ENCODE results near the gene RPL11. TPM values are rescaled to one million over a fixed set of nuclear protein-coding genes. Genes with fewer than 3 reads are reported as not detected.
"Not testable (repeated sequence)": the region's sequence is repeated elsewhere in the genome, so short reads cannot be mapped to it uniquely, and the experiment has no call there.

RPL11 gene
- 1,704 TPM for polyA plus RNA-seq (2013, experiment 1 of 2)
- 1,642 TPM for polyA plus RNA-seq (2013, experiment 2 of 2)

GRCh38 chr1:23691499-23692307 lies at the start of gene RPL11:
Gene RPL11, plus strand, starts transcription at chr1:23691806. Its CDS starts 18 bp downstream, at chr1:23691824.
- peaks cover 4% of the 10 kb centered on the region for H3K9me3 ChIP-seq (ENCODE audit: control insufficient read depth, low read length)
- peak within 1 kb of the TSS; percentile 94 for H3K27ac ChIP-seq (ENCODE audit: low read depth, low read length, severe bottlenecking)
- peaks cover 46% of the 10 kb centered on the region for H3K36me3 ChIP-seq (ENCODE audit: control insufficient read depth, insufficient read depth, low read length)
- WGBS, 2 experiments (ENCODE audit: insufficient coverage in 2 of 2), result 2% methylated on average over 42 to 43 of the region's 45 CpGs
- peaks cover 18% of the 10 kb centered on the region for H3K4me1 ChIP-seq (ENCODE audit: control insufficient read depth, insufficient read depth, low read length, poor library complexity, severe bottlenecking)
- peak within 1 kb of the TSS; percentile 98 for H3K4me3 ChIP-seq (ENCODE audit: extremely low read depth, insufficient read depth, low read length, poor library complexity, severe bottlenecking)

GRCh38 chr1:23643736-23644554 lies 47.7 kb upstream of the RPL11 start:
- no peak overlapping the region for H3K4me3 ChIP-seq (ENCODE audit: extremely low read depth, insufficient read depth, low read length, poor library complexity, severe bottlenecking)
- H3K27ac ChIP-seq (ENCODE audit: low read depth, low read length, severe bottlenecking), result no peak overlapping the region
- no peaks in the 10 kb centered on the region for H3K36me3 ChIP-seq (ENCODE audit: control insufficient read depth, insufficient read depth, low read length)
- no peaks in the 10 kb centered on the region for H3K9me3 ChIP-seq (ENCODE audit: control insufficient read depth, low read length)
- H3K4me1 ChIP-seq (ENCODE audit: control insufficient read depth, insufficient read depth, low read length, poor library complexity, severe bottlenecking), result no peaks in the 10 kb centered on the region
- WGBS, 2 experiments (ENCODE audit: insufficient coverage in 2 of 2), result 60 to 62% methylated on average over 5 to 6 of the region's 7 CpGs

GRCh38 chr1:23644555-23644866 lies 47.1 kb upstream of the RPL11 start:
- 88 to 94% methylated on average over 4 to 5 of the region's 5 CpGs for WGBS, 2 experiments (ENCODE audit: insufficient coverage in 2 of 2)
- H3K9me3 ChIP-seq (ENCODE audit: control insufficient read depth, low read length), result no peaks in the 10 kb centered on the region
- no peak overlapping the region for H3K27ac ChIP-seq (ENCODE audit: low read depth, low read length, severe bottlenecking)
- H3K4me3 ChIP-seq (ENCODE audit: extremely low read depth, insufficient read depth, low read length, poor library complexity, severe bottlenecking), result no peak overlapping the region
- no peaks in the 10 kb centered on the region for H3K4me1 ChIP-seq (ENCODE audit: control insufficient read depth, insufficient read depth, low read length, poor library complexity, severe bottlenecking)
- no peaks in the 10 kb centered on the region for H3K36me3 ChIP-seq (ENCODE audit: control insufficient read depth, insufficient read depth, low read length)

- H3K4me3 ChIP-seq (ENCODE audit: extremely low read depth, insufficient read depth, low read length, poor library complexity, severe bottlenecking), result no peak overlapping the region
- 100% methylated on average over 2 to 3 of the region's 3 CpGs for WGBS, 2 experiments (ENCODE audit: insufficient coverage in 2 of 2)
- no peaks in the 10 kb centered on the region for H3K4me1 ChIP-seq (ENCODE audit: control insufficient read depth, insufficient read depth, low read length, poor library complexity, severe bottlenecking)
- no peaks in the 10 kb centered on the region for H3K9me3 ChIP-seq (ENCODE audit: control insufficient read depth, low read length)
- no peak overlapping the region for H3K27ac ChIP-seq (ENCODE audit: low read depth, low read length, severe bottlenecking)
- H3K36me3 ChIP-seq (ENCODE audit: control insufficient read depth, insufficient read depth, low read length), result no peaks in the 10 kb centered on the region
Observed at GRCh38 chr1:23645338-23645737, 46.3 kb upstream of the RPL11 start.

- H3K4me3 ChIP-seq (ENCODE audit: extremely low read depth, insufficient read depth, low read length, poor library complexity, severe bottlenecking), result no peak overlapping the region
- H3K27ac ChIP-seq (ENCODE audit: low read depth, low read length, severe bottlenecking), result no peak overlapping the region
- H3K36me3 ChIP-seq (ENCODE audit: control insufficient read depth, insufficient read depth, low read length), result no peaks in the 10 kb centered on the region
- no peaks in the 10 kb centered on the region for H3K4me1 ChIP-seq (ENCODE audit: control insufficient read depth, insufficient read depth, low read length, poor library complexity, severe bottlenecking)
- no peaks in the 10 kb centered on the region for H3K9me3 ChIP-seq (ENCODE audit: control insufficient read depth, low read length)
- WGBS, 2 experiments (ENCODE audit: insufficient coverage in 2 of 2), result 100% methylated on average over 1 to 2 of the region's 4 CpGs
Observed at GRCh38 chr1:23646091-23646490, 45.5 kb upstream of the RPL11 start.

GRCh38 chr1:23646541-23646940 lies 45.1 kb upstream of the RPL11 start:
- Histone ChIP-seq H3K4me1 (ENCODE audit: control insufficient read depth, insufficient read depth, low read length, poor library complexity, severe bottlenecking) (no peaks in the 10 kb centered on the region), H3K36me3 (ENCODE audit: control insufficient read depth, insufficient read depth, low read length) (no peaks in the 10 kb centered on the region), H3K27ac (ENCODE audit: low read depth, low read length, severe bottlenecking) (no peak overlapping the region), H3K9me3 (ENCODE audit: control insufficient read depth, low read length) (no peaks in the 10 kb centered on the region), H3K4me3 (ENCODE audit: extremely low read depth, insufficient read depth, low read length, poor library complexity, severe bottlenecking) (no peak overlapping the region)
- 93 to 94% methylated on average over 5 of the region's 6 CpGs for WGBS, 2 experiments (ENCODE audit: insufficient coverage in 2 of 2)

- 71 to 93% methylated on average over 1 to 3 of the region's 6 CpGs for WGBS, 2 experiments (ENCODE audit: insufficient coverage in 2 of 2)
- Histone ChIP-seq H3K4me1 (ENCODE audit: control insufficient read depth, insufficient read depth, low read length, poor library complexity, severe bottlenecking) (no peaks in the 10 kb centered on the region), H3K36me3 (ENCODE audit: control insufficient read depth, insufficient read depth, low read length) (no peaks in the 10 kb centered on the region), H3K4me3 (ENCODE audit: extremely low read depth, insufficient read depth, low read length, poor library complexity, severe bottlenecking) (no peak overlapping the region), H3K9me3 (ENCODE audit: control insufficient read depth, low read length) (no peaks in the 10 kb centered on the region), H3K27ac (ENCODE audit: low read depth, low read length, severe bottlenecking) (no peak overlapping the region)
Observed at GRCh38 chr1:23648576-23648975, 43.0 kb upstream of the RPL11 start.

GRCh38 chr1:23649157-23649556 lies 42.4 kb upstream of the RPL11 start:
- WGBS, 2 experiments (ENCODE audit: insufficient coverage in 2 of 2), result 97 to 99% methylated on average over 9 of the region's 11 CpGs
- not testable (repeated sequence) for H3K9me3 ChIP-seq (ENCODE audit: control insufficient read depth, low read length); H3K4me1 ChIP-seq (ENCODE audit: control insufficient read depth, insufficient read depth, low read length, poor library complexity, severe bottlenecking)

GRCh38 chr1:23650344-23650990 lies 41.1 kb upstream of the RPL11 start:
- 88 to 95% methylated on average over 6 of the region's 10 CpGs for WGBS, 2 experiments (ENCODE audit: insufficient coverage in 2 of 2)
- H3K36me3 ChIP-seq (ENCODE audit: control insufficient read depth, insufficient read depth, low read length), result no peaks in the 10 kb centered on the region

More at GRCh38 chr1:23649157-23649556, 42.4 kb upstream of the RPL11 start:
- not testable (repeated sequence) for H3K27ac ChIP-seq (ENCODE audit: low read depth, low read length, severe bottlenecking); H3K36me3 ChIP-seq (ENCODE audit: control insufficient read depth, insufficient read depth, low read length); H3K4me3 ChIP-seq (ENCODE audit: extremely low read depth, insufficient read depth, low read length, poor library complexity, severe bottlenecking)

GRCh38 chr1:23651069-23651808 lies 40.4 kb upstream of the RPL11 start:
- Histone ChIP-seq H3K27ac (ENCODE audit: low read depth, low read length, severe bottlenecking) (no peak overlapping the region), H3K36me3 (ENCODE audit: control insufficient read depth, insufficient read depth, low read length) (no peaks in the 10 kb centered on the region), H3K4me3 (ENCODE audit: extremely low read depth, insufficient read depth, low read length, poor library complexity, severe bottlenecking) (no peak overlapping the region), H3K9me3 (ENCODE audit: control insufficient read depth, low read length) (no peaks in the 10 kb centered on the region), H3K4me1 (ENCODE audit: control insufficient read depth, insufficient read depth, low read length, poor library complexity, severe bottlenecking) (no peaks in the 10 kb centered on the region)
- 91 to 95% methylated on average over 4 to 5 of the region's 7 CpGs for WGBS, 2 experiments (ENCODE audit: insufficient coverage in 2 of 2)

More at GRCh38 chr1:23650344-23650990, 41.1 kb upstream of the RPL11 start:
- no peak overlapping the region for H3K4me3 ChIP-seq (ENCODE audit: extremely low read depth, insufficient read depth, low read length, poor library complexity, severe bottlenecking)
- H3K27ac ChIP-seq (ENCODE audit: low read depth, low read length, severe bottlenecking), result no peak overlapping the region
- no peaks in the 10 kb centered on the region for H3K9me3 ChIP-seq (ENCODE audit: control insufficient read depth, low read length)
- no peaks in the 10 kb centered on the region for H3K4me1 ChIP-seq (ENCODE audit: control insufficient read depth, insufficient read depth, low read length, poor library complexity, severe bottlenecking)
